Endothelial cell (in vitro differentiated cells): ENCODE measurements around the gene HNRNPM. TPM values are rescaled to one million over a fixed set of nuclear protein-coding genes. Genes with fewer than 3 reads are reported as not detected.
"Not testable (repeated sequence)": the region's sequence is repeated elsewhere in the genome, so short reads cannot be mapped to it uniquely, and the experiment has no call there.

Source experiments
- DNase-seq: peaks from one replicate; pipeline ENCODE4 v3.0.0; 2021; ENCODE audit warnings: low spot score
- H3K27ac Mint-ChIP-seq: one replicate; pipeline ENCODE4 v1.8.0; 2021; ENCODE audit warnings: mixed read lengths, inconsistent platforms; ENCODE audit not compliant: unreplicated experiment
- H3K27me3 Mint-ChIP-seq: one replicate; pipeline ENCODE4 v1.8.0; 2021; ENCODE audit warnings: mild to moderate bottlenecking, moderate library complexity, mixed read lengths, inconsistent platforms; ENCODE audit not compliant: unreplicated experiment
- H3K36me3 Mint-ChIP-seq: one replicate; pipeline ENCODE4 v1.8.0; 2021; ENCODE audit warnings: mild to moderate bottlenecking, low read depth, mixed read lengths, inconsistent platforms; ENCODE audit not compliant: unreplicated experiment
- H3K4me1 Mint-ChIP-seq: one replicate; pipeline ENCODE4 v1.8.0; 2021; ENCODE audit warnings: mild to moderate bottlenecking, mixed read lengths, inconsistent platforms; ENCODE audit not compliant: unreplicated experiment
- H3K4me3 Mint-ChIP-seq: one replicate; pipeline ENCODE4 v1.8.0; 2021; ENCODE audit warnings: mild to moderate bottlenecking, mixed read lengths, inconsistent platforms; ENCODE audit not compliant: unreplicated experiment
- H3K9me3 Mint-ChIP-seq: one replicate; pipeline ENCODE4 v1.8.0; 2021; ENCODE audit warnings: mixed read lengths, inconsistent platforms; ENCODE audit not compliant: unreplicated experiment
- CTCF ChIP-seq: fragments of 200-600 bp; sonication (generic); IDR thresholded peaks from one replicate; pipeline ENCODE4 v1.5.0; 2021; ENCODE audit warnings: antibody characterized with exemption; ENCODE audit not compliant: unreplicated experiment
- total RNA-seq: library from RNA; stranded (reverse); fragmentation: NEBNext Ultra II Directional; extraction: Animal tissue kit (Norgen Biotek cat#: 25700); gene quantifications from one replicate; pipeline ENCODE4 v1.2.1, GENCODE V29; 2021; ENCODE audit not compliant: unreplicated experiment

HNRNPM gene
- total RNA-seq, 1 donor from 2014 or later, result 223 TPM

- H3K27me3 Mint-ChIP-seq, result peaks cover 18% of the 10 kb centered on the region
Measured at GRCh38 chr19:8441725-8442544, 2.8 kb upstream of the HNRNPM start.

GRCh38 chr19:8444140-8444676 is 567 bp upstream of the HNRNPM start:
- H3K9me3 Mint-ChIP-seq, DNase-seq: not testable (repeated sequence)
- peak overlapping the region; percentile 86 for H3K27ac Mint-ChIP-seq
- H3K4me1 Mint-ChIP-seq, result peaks cover 28% of the 10 kb centered on the region
- H3K36me3 Mint-ChIP-seq, result peaks cover 19% of the 10 kb centered on the region
- peaks cover 17% of the 10 kb centered on the region for H3K27me3 Mint-ChIP-seq
- H3K4me3 Mint-ChIP-seq, result peak overlapping the region; percentile 92

More at GRCh38 chr19:8441725-8442544, 2.8 kb upstream of the HNRNPM start:
- no peak for DNase-seq
- no peak overlapping the region for H3K4me3 Mint-ChIP-seq
- peaks cover 18% of the 10 kb centered on the region for H3K36me3 Mint-ChIP-seq
- H3K9me3 Mint-ChIP-seq, result no peaks in the 10 kb centered on the region
- no peak overlapping the region for H3K27ac Mint-ChIP-seq
- peaks cover 22% of the 10 kb centered on the region for H3K4me1 Mint-ChIP-seq
- no peak for TF ChIP-seq CTCF

- peak overlapping the region; percentile 76 for H3K27ac Mint-ChIP-seq
- peaks cover 14% of the 10 kb centered on the region for H3K27me3 Mint-ChIP-seq
- peaks cover 32% of the 10 kb centered on the region for H3K4me1 Mint-ChIP-seq
- no peaks in the 10 kb centered on the region for H3K9me3 Mint-ChIP-seq
- no peak for TF ChIP-seq CTCF
- H3K4me3 Mint-ChIP-seq, result peak overlapping the region; percentile 97
- peak; percentile 60 for DNase-seq
- H3K36me3 Mint-ChIP-seq, result peaks cover 19% of the 10 kb centered on the region
Measured at GRCh38 chr19:8445488-8446001, 770 bp downstream of the HNRNPM start.

GRCh38 chr19:8446061-8446709 is 1.4 kb downstream of the HNRNPM start:
- Mint-ChIP-seq H3K27me3 (peaks cover 14% of the 10 kb centered on the region), H3K27ac (peak overlapping the region; percentile 76), H3K4me1 (peaks cover 32% of the 10 kb centered on the region), H3K36me3 (peaks cover 19% of the 10 kb centered on the region), H3K9me3 (no peaks in the 10 kb centered on the region), H3K4me3 (peak overlapping the region; percentile 97)
- no peak for TF ChIP-seq CTCF
- no peak for DNase-seq

DNA sequence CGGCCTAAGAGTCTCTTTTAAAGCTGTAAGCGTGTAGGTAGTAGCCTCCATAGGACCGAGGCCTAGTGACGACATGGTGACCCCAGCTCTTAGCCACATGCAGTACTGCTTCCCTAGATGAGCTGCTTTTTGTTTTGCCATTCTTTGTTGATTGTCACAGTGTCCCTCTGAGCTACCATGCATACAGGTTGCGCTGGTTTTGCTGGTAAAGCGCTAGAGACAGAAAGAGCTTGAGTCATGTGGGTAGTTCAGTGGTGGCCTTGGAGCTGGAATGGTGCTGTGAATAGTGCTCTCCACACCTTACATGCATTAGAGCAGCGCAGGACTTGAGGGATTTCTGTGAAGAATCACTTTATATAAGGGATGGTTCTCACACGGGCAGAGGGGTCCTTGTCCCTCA is 5.1 kb downstream of the HNRNPM start:
- DNase-seq, result no peak
- no peak overlapping the region for H3K27ac Mint-ChIP-seq
- peaks cover 6% of the 10 kb centered on the region for H3K27me3 Mint-ChIP-seq
- no peak overlapping the region for H3K4me3 Mint-ChIP-seq
- no peak for TF ChIP-seq CTCF
- peaks cover 30% of the 10 kb centered on the region for H3K36me3 Mint-ChIP-seq
- no peaks in the 10 kb centered on the region for H3K9me3 Mint-ChIP-seq
- H3K4me1 Mint-ChIP-seq, result peaks cover 45% of the 10 kb centered on the region
